Liver (tissue), 9 donors: ENCODE data around the gene IER5. TPM values are rescaled to one million over a fixed set of nuclear protein-coding genes. Genes with fewer than 3 reads are reported as not detected.

Experiments
- DNase-seq: peaks from one replicate; pipeline ENCODE4 v3.0.0-alpha.2; 2017; ENCODE audit warnings: low spot score
- H3K27ac ChIP-seq, 2 donors: one replicate each; pipeline ENCODE4 v1.7.0; 2013; ENCODE audit warnings: inconsistent platforms in 2 of 2, low read length in 2 of 2, control low read depth in 1 of 2, low read depth in 1 of 2, mild to moderate bottlenecking in 1 of 2
- H3K27me3 ChIP-seq, 4 donors: one replicate each; pipeline versions ENCODE4 v1.6.1 to v1.7.0; 2013; ENCODE audit warnings: low read length in 3 of 4, inconsistent platforms in 1 of 4, mild to moderate bottlenecking in 1 of 4, moderate library complexity in 1 of 4; ENCODE audit not compliant: control insufficient read depth in 4 of 4, insufficient read depth in 4 of 4
- H3K36me3 ChIP-seq, 4 donors: one replicate each; pipeline versions ENCODE4 v1.6.1 to v1.7.0; 2013; ENCODE audit warnings: low read length in 3 of 4, mild to moderate bottlenecking in 3 of 4, low read depth in 1 of 4, moderate library complexity in 1 of 4; ENCODE audit not compliant: control insufficient read depth in 4 of 4, insufficient read depth in 3 of 4
- H3K4me1 ChIP-seq, 4 donors: one replicate each; pipeline versions ENCODE4 v1.6.1 to v1.7.0; 2013; ENCODE audit warnings: low read length in 3 of 4, mild to moderate bottlenecking in 3 of 4, moderate library complexity in 1 of 4; ENCODE audit not compliant: control insufficient read depth in 4 of 4, insufficient read depth in 4 of 4
- H3K4me3 ChIP-seq, 3 donors: one replicate each; pipeline versions ENCODE4 v1.6.1 to v1.7.0; 2013; ENCODE audit warnings: low read length in 3 of 3, control low read depth in 1 of 3, low read depth in 1 of 3, mild to moderate bottlenecking in 1 of 3
- H3K9ac ChIP-seq, 2 donors: one replicate each; pipeline ENCODE4 v1.7.0; 2013; ENCODE audit warnings: low read length in 2 of 2, mild to moderate bottlenecking in 2 of 2, moderate library complexity in 2 of 2, control low read depth in 1 of 2, low read depth in 1 of 2
- H3K9me3 ChIP-seq, 4 donors: one replicate each; pipeline versions ENCODE4 v1.6.1 to v1.7.0; 2013; ENCODE audit warnings: low read length in 3 of 4; ENCODE audit not compliant: control insufficient read depth in 4 of 4
- EGR1 ChIP-seq, 2 donors: IDR thresholded peaks; 2 replicates each; pipeline ENCODE4 v1.6.1; 2016 to 2018; ENCODE audit warnings: antibody characterized with exemption in 2 of 2, low read depth in 2 of 2
- FOXA1 ChIP-seq: IDR thresholded peaks from 2 replicates; pipeline ENCODE4 v1.6.1; 2016; ENCODE audit warnings: antibody characterized with exemption
- FOXA2 ChIP-seq: IDR thresholded peaks from 2 replicates; pipeline ENCODE4 v1.6.1; 2016; ENCODE audit warnings: antibody characterized with exemption
- GABPA ChIP-seq, 2 donors: IDR thresholded peaks in 1 of 2; conservative IDR thresholded peaks in 1 of 2; 2 replicates each; pipeline ENCODE4 v1.6.1; 2016; ENCODE audit warnings: antibody characterized with exemption in 2 of 2, mild to moderate bottlenecking in 1 of 2, moderate library complexity in 1 of 2
- HNF4A ChIP-seq, 2 donors: conservative IDR thresholded peaks; 2 replicates each; pipeline ENCODE4 v1.6.1; 2016; ENCODE audit warnings: antibody characterized with exemption in 2 of 2, mild to moderate bottlenecking in 2 of 2
- HNF4G ChIP-seq: IDR thresholded peaks from 2 replicates; pipeline ENCODE4 v1.6.1; 2016; ENCODE audit warnings: antibody characterized with exemption
- JUND ChIP-seq, 2 donors: IDR thresholded peaks; 2 replicates each; pipeline ENCODE4 v1.6.1; 2016; ENCODE audit warnings: antibody characterized with exemption in 2 of 2
- NR2F2 ChIP-seq: IDR thresholded peaks from 2 replicates; pipeline ENCODE4 v1.6.1; 2016; ENCODE audit warnings: antibody characterized with exemption
- RAD21 ChIP-seq, 2 donors: IDR thresholded peaks; 2 replicates each; pipeline ENCODE4 v1.6.1; 2016; ENCODE audit warnings: antibody characterized with exemption in 2 of 2, mild to moderate bottlenecking in 2 of 2
- RXRA ChIP-seq, 2 donors: IDR thresholded peaks; 2 replicates each; pipeline ENCODE4 v1.6.1; 2017 to 2018; ENCODE audit warnings: antibody characterized with exemption in 2 of 2, mild to moderate bottlenecking in 1 of 2
- SP1 ChIP-seq: IDR thresholded peaks from 2 replicates; pipeline ENCODE4 v1.6.1; 2018; ENCODE audit warnings: antibody characterized with exemption, mild to moderate bottlenecking
- TAF1 ChIP-seq: conservative IDR thresholded peaks from 2 replicates; pipeline ENCODE4 v1.6.1; 2016; ENCODE audit warnings: antibody characterized with exemption, mild to moderate bottlenecking
- YY1 ChIP-seq: IDR thresholded peaks from 2 replicates; pipeline ENCODE4 v1.6.1; 2016; ENCODE audit warnings: antibody characterized with exemption, mild to moderate bottlenecking
- WGBS: extraction: QIAGEN DNeasy Blood & Tissue Kit; methylation state at CpG from one replicate; pipeline ENCODE4 v1.1.7; 2013; 5-methylcytosine and 5-hydroxymethylcytosine counted together
- polyA plus RNA-seq, 2 donors: library from polyadenylated mRNA; stranded (reverse) in 1 of 2; unstranded in 1 of 2; fragments of 200-250 nt in 1 of 2; fragments of >200 nt in 1 of 2; fragmentation: Nextera tagmentation in 1 of 2; extraction: Ambion mirVana in 1 of 2; gene quantifications; one replicate each; pipeline versions ENCODE4 v1.2.1 to v1.2.3, GENCODE V29; 2013 to 2015
- total RNA-seq, 2 donors: library from RNA; depleted of rRNA; stranded (reverse); fragments of >200 nt; gene quantifications; one replicate each; pipeline ENCODE4 v1.2.3, GENCODE V29; 2014
- TF ChIP-seq, protein P1 (sequence below): IDR thresholded peaks from 2 replicates; pipeline ENCODE4 v1.6.1; 2016; ENCODE audit warnings: antibody characterized with exemption
- TF ChIP-seq, protein P2 (sequence below): IDR thresholded peaks from 2 replicates; pipeline ENCODE4 v1.6.1; 2016; ENCODE audit warnings: antibody characterized with exemption, mild to moderate bottlenecking
- TF ChIP-seq, protein P3 (sequence below): IDR thresholded peaks from 2 replicates; pipeline ENCODE4 v1.6.1; 2016; ENCODE audit warnings: antibody characterized with exemption
- TF ChIP-seq, protein P4 (sequence below): fragments of 150-350 bp; IDR thresholded peaks from 2 replicates; pipeline ENCODE4 v1.5.1; 2017; ENCODE audit warnings: improper control_type of control experiment, low read depth, low read length; ENCODE audit not compliant: missing input control
- TF ChIP-seq, protein P5 (sequence below): IDR thresholded peaks from 2 replicates; pipeline ENCODE4 v1.6.1; 2016; ENCODE audit warnings: antibody characterized with exemption
- donor health status: healthy.
- donor health status: healthy.
- donor health status: healthy.
- donor health status: healthy.
- donor health status: healthy.

Gene IER5
- total and polyA plus RNA-seq, 4 donors = 0.56 to 8.4 (median 2.4) TPM

DNA sequence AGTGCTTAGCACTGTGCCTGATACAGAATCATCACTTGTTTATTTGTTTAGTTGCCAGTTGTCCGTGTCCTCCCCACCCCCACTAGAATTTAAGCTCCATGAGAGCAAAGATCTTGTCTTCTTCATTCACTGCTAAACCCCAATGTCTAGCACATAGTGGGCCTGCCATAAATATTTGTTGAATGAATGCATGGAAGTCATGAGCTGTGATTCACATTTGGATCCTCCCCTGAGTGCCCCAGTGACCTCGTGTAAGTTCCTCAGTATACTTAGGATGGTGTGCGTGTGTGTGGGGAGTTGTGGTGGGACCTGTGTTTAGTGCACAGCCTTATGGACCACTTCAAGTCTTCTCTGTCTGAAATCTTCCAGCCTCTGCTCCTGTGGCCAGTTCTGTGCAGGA is 23.1 kb downstream of the IER5 start:
- no peak for DNase-seq
- Histone ChIP-seq H3K36me3 (no peaks in the 10 kb centered on the region), H3K4me1 (peaks cover 10 to 30% (median 20%) of the 10 kb centered on the region in 4 donors), H3K9ac (no peak overlapping the region), H3K4me3 (no peak overlapping the region), H3K27me3 (no peaks in the 10 kb centered on the region), H3K9me3 (no peaks in the 10 kb centered on the region), H3K27ac (peak overlapping the region; percentile 65 to 69)
- WGBS = 76% methylated on average over 3 of the region's 3 CpGs
- no peak for TF ChIP-seq GABPA (IDR thresholded peaks at IDR 0.05 in 1 of 2, conservative IDR thresholded peaks at IDR 0.05 in 1 of 2)
- TF ChIP-seq, protein P1, sequence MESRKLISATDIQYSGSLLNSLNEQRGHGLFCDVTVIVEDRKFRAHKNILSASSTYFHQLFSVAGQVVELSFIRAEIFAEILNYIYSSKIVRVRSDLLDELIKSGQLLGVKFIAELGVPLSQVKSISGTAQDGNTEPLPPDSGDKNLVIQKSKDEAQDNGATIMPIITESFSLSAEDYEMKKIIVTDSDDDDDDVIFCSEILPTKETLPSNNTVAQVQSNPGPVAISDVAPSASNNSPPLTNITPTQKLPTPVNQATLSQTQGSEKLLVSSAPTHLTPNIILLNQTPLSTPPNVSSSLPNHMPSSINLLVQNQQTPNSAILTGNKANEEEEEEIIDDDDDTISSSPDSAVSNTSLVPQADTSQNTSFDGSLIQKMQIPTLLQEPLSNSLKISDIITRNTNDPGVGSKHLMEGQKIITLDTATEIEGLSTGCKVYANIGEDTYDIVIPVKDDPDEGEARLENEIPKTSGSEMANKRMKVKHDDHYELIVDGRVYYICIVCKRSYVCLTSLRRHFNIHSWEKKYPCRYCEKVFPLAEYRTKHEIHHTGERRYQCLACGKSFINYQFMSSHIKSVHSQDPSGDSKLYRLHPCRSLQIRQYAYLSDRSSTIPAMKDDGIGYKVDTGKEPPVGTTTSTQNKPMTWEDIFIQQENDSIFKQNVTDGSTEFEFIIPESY = no peak

DNA sequence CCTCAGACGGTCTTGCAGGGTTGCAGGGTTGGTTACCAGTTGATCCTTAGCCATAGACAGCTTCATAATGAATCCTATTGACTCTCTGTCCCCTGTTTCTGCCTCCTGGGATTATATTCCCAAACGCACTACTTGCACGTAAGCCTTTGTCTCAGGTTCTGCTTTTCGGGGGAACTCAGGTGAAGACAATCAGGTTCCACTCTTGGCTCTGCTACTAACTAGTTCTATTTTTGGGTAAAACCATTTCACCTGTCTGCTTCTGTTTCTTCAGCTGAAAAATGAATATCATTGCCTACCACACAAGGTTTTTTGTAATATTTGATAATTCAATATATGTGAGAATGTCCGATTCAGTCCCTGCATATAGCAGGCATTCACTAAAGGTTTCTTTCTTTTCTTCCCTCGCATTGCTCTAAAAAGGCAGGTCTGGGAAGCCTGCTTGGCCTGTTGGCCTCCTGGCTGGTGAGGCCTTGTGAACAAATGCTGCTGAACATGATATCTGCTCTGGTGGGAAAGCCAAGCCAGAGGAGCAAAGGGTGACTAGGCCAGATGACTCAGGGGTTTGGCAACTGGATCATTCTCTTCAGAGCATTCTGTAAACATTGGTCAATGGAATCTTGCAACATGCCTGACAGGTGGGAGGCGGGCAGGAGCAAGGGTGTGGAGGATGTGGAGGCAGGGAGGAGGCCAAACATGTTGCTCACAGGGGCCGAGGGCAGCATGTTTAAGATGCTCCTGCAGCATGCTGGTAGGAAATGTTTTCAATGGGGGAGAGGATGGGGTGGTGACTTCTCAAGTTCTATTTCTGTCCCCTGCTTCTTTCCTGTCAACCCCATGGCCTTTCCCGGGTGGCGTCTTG is 23.8 kb downstream of the IER5 start:
- Histone ChIP-seq H3K4me3 (no peak overlapping the region), H3K9me3 (no peaks in the 10 kb centered on the region), H3K9ac (no peak overlapping the region), H3K27me3 (no peaks in the 10 kb centered on the region), H3K36me3 (no peaks in the 10 kb centered on the region), H3K27ac (peak overlapping the region; percentile 65 to 69), H3K4me1 (peaks cover 10 to 30% (median 20%) of the 10 kb centered on the region in 4 donors)
- TF ChIP-seq, protein P2, sequence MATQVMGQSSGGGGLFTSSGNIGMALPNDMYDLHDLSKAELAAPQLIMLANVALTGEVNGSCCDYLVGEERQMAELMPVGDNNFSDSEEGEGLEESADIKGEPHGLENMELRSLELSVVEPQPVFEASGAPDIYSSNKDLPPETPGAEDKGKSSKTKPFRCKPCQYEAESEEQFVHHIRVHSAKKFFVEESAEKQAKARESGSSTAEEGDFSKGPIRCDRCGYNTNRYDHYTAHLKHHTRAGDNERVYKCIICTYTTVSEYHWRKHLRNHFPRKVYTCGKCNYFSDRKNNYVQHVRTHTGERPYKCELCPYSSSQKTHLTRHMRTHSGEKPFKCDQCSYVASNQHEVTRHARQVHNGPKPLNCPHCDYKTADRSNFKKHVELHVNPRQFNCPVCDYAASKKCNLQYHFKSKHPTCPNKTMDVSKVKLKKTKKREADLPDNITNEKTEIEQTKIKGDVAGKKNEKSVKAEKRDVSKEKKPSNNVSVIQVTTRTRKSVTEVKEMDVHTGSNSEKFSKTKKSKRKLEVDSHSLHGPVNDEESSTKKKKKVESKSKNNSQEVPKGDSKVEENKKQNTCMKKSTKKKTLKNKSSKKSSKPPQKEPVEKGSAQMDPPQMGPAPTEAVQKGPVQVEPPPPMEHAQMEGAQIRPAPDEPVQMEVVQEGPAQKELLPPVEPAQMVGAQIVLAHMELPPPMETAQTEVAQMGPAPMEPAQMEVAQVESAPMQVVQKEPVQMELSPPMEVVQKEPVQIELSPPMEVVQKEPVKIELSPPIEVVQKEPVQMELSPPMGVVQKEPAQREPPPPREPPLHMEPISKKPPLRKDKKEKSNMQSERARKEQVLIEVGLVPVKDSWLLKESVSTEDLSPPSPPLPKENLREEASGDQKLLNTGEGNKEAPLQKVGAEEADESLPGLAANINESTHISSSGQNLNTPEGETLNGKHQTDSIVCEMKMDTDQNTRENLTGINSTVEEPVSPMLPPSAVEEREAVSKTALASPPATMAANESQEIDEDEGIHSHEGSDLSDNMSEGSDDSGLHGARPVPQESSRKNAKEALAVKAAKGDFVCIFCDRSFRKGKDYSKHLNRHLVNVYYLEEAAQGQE = peak; percentile 90
- TF ChIP-seq RXRA (IDR thresholded peaks at IDR 0.05) = peak; percentile 79 to 95
- peak; percentile 99 to 100 for TF ChIP-seq JUND (IDR thresholded peaks at IDR 0.05)
- TF ChIP-seq YY1 = peak; percentile 90
- TF ChIP-seq, protein P3, sequence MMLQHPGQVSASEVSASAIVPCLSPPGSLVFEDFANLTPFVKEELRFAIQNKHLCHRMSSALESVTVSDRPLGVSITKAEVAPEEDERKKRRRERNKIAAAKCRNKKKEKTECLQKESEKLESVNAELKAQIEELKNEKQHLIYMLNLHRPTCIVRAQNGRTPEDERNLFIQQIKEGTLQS = peak; percentile 98
- TF ChIP-seq SP1 = peak; percentile 95
- peak; percentile 98 for TF ChIP-seq FOXA1
- TF ChIP-seq, protein P4, sequence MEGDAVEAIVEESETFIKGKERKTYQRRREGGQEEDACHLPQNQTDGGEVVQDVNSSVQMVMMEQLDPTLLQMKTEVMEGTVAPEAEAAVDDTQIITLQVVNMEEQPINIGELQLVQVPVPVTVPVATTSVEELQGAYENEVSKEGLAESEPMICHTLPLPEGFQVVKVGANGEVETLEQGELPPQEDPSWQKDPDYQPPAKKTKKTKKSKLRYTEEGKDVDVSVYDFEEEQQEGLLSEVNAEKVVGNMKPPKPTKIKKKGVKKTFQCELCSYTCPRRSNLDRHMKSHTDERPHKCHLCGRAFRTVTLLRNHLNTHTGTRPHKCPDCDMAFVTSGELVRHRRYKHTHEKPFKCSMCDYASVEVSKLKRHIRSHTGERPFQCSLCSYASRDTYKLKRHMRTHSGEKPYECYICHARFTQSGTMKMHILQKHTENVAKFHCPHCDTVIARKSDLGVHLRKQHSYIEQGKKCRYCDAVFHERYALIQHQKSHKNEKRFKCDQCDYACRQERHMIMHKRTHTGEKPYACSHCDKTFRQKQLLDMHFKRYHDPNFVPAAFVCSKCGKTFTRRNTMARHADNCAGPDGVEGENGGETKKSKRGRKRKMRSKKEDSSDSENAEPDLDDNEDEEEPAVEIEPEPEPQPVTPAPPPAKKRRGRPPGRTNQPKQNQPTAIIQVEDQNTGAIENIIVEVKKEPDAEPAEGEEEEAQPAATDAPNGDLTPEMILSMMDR = no peak
- TF ChIP-seq, protein P1 = peak; percentile 95
- TF ChIP-seq, protein P5, sequence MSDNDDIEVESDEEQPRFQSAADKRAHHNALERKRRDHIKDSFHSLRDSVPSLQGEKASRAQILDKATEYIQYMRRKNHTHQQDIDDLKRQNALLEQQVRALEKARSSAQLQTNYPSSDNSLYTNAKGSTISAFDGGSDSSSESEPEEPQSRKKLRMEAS = peak; percentile 99
- peak; percentile 59 to 71 for TF ChIP-seq RAD21 (IDR thresholded peaks at IDR 0.05)
- TF ChIP-seq NR2F2 = peak; percentile 84
- peak; percentile 91 to 96 for TF ChIP-seq HNF4A (conservative IDR thresholded peaks at IDR 0.05)
- TF ChIP-seq EGR1 (IDR thresholded peaks at IDR 0.05; ENCODE audit: low read depth in 2 of 2) = peak in 1 of 2 donors; percentile 93
- TF ChIP-seq GABPA (IDR thresholded peaks at IDR 0.05 in 1 of 2, conservative IDR thresholded peaks at IDR 0.05 in 1 of 2) = peak in 1 of 2 donors; percentile 43
- peak; percentile 70 for TF ChIP-seq HNF4G
- peak; percentile 99 for TF ChIP-seq FOXA2
- no peak for TF ChIP-seq TAF1
- WGBS = 66% methylated on average over 10 of the region's 10 CpGs
- DNase-seq = peak; percentile 53
